SK-N-DZ (cell line): ENCODE results near the gene STK16.

Experiments used
- DNase-seq: peaks from one replicate; pipeline ENCODE4 v3.0.0-alpha.2; 2015; ENCODE audit warnings: low spot score

STK16 gene

GRCh38 chr2:219269362-219270054 is 24.2 kb downstream of the STK16 start:
- no peak for DNase-seq

GRCh38 chr2:219270055-219270372 is 24.7 kb downstream of the STK16 start:
- DNase-seq, result no peak

- no peak for DNase-seq
These were observed 25.7 kb downstream of the STK16 start for GRCh38 chr2:219271021-219271420.

- no peak for DNase-seq
These were observed 27.1 kb downstream of the STK16 start for GRCh38 chr2:219272356-219272755.

- DNase-seq, result no peak
These were observed 27.7 kb downstream of the STK16 start for GRCh38 chr2:219272995-219273394.

GRCh38 chr2:219273937-219274336 is 28.7 kb downstream of the STK16 start:
- no peak for DNase-seq

GRCh38 chr2:219274361-219274921 is 29.2 kb downstream of the STK16 start:
- DNase-seq, result no peak

- peak; percentile 81 for DNase-seq
These were observed 32.7 kb downstream of the STK16 start for GRCh38 chr2:219277703-219278654.

- no peak for DNase-seq
These were observed 33.4 kb downstream of the STK16 start for GRCh38 chr2:219278655-219279150.

GRCh38 chr2:219279151-219279915 is 34.1 kb downstream of the STK16 start, which contains the start of gene DNAJB2:
TSS of gene DNAJB2 (plus strand) at chr2:219279366. CDS start at chr2:219279834, 468 bp downstream.
- peak; percentile 95 for DNase-seq

GRCh38 chr2:219279916-219280516 is 34.7 kb downstream of the STK16 start:
- DNase-seq, result no peak

- DNase-seq, result no peak
These were observed 35.4 kb downstream of the STK16 start for GRCh38 chr2:219280651-219281050.

- DNase-seq, result no peak
These were observed 36.3 kb downstream of the STK16 start for GRCh38 chr2:219281588-219281987.

- DNase-seq, result no peak
These were observed 37.1 kb downstream of the STK16 start for GRCh38 chr2:219282375-219282774.

GRCh38 chr2:219282943-219283581 is 37.8 kb downstream of the STK16 start:
- no peak for DNase-seq

GRCh38 chr2:219284501-219285372 is 39.5 kb downstream of the STK16 start:
- DNase-seq, result no peak

GRCh38 chr2:219285373-219285735 is 40.1 kb downstream of the STK16 start:
- DNase-seq, result no peak

GRCh38 chr2:219285894-219286425 is 40.7 kb downstream of the STK16 start:
- peak; percentile 82 for DNase-seq

- no peak for DNase-seq
These were observed 41.3 kb downstream of the STK16 start for GRCh38 chr2:219286436-219287115.
